Thymus (tissue), 14 donors: ENCODE results near the gene KRTAP10-9. TPM values are rescaled to one million over a fixed set of nuclear protein-coding genes. Genes with fewer than 3 reads are reported as not detected.
"Not testable (repeated sequence)": the region's sequence is repeated elsewhere in the genome, so short reads cannot be mapped to it uniquely, and the experiment has no call there.

Experiments used
- DNase-seq, 9 donors: peaks; one replicate each; pipeline ENCODE4 v3.0.0-alpha.2; 2013; ENCODE audit warnings: low spot score in 9 of 9, low read depth in 6 of 9, missing footprints in 1 of 9
- H3K27ac ChIP-seq, 2 donors: one replicate each; pipeline ENCODE4 v1.5.1; 2013; ENCODE audit warnings: control low read depth in 1 of 2, low read depth in 1 of 2, low read length in 1 of 2, mild to moderate bottlenecking in 1 of 2, moderate library complexity in 1 of 2
- H3K27me3 ChIP-seq, 2 donors: one replicate each; pipeline ENCODE4 v1.5.1; 2013; ENCODE audit warnings: low read length in 1 of 2; ENCODE audit not compliant: control insufficient read depth in 2 of 2, insufficient read depth in 1 of 2
- H3K36me3 ChIP-seq, 2 donors: one replicate each; pipeline ENCODE4 v1.5.1; 2013; ENCODE audit warnings: low read length in 1 of 2, mild to moderate bottlenecking in 1 of 2, moderate library complexity in 1 of 2; ENCODE audit not compliant: control insufficient read depth in 2 of 2, insufficient read depth in 2 of 2
- H3K4me1 ChIP-seq, 2 donors: one replicate each; pipeline ENCODE4 v1.5.1; 2013; ENCODE audit warnings: low read length in 2 of 2; ENCODE audit not compliant: control insufficient read depth in 2 of 2, insufficient read depth in 2 of 2
- H3K4me3 ChIP-seq, 2 donors: one replicate each; pipeline ENCODE4 v1.5.1; 2013; ENCODE audit warnings: low read length in 2 of 2, control low read depth in 1 of 2, mild to moderate bottlenecking in 1 of 2
- H3K9me3 ChIP-seq, 2 donors: one replicate each; pipeline ENCODE4 v1.5.1; 2013; ENCODE audit warnings: low read length in 1 of 2, mild to moderate bottlenecking in 1 of 2; ENCODE audit not compliant: control insufficient read depth in 2 of 2, insufficient read depth in 1 of 2
- WGBS: extraction: QIAGEN DNeasy Blood & Tissue Kit; methylation state at CpG from one replicate; pipeline ENCODE4 v1.1.7; 2013; 5-methylcytosine and 5-hydroxymethylcytosine counted together
- long read RNA-seq, 10 donors: transcript quantifications; one replicate each; lab custom pipeline, GENCODE V29; 2026
- polyA plus RNA-seq: library from polyadenylated mRNA; stranded (reverse); fragments of 200-250 nt; gene quantifications from one replicate; pipeline ENCODE4 v1.2.3, GENCODE V29; 2013
- total RNA-seq: library from RNA; stranded (reverse); fragments of 120-200 nt; gene quantifications from one replicate; pipeline ENCODE4 v1.2.4, GENCODE V29; 2013
- donor health status: healthy.

KRTAP10-9 gene, protein sequence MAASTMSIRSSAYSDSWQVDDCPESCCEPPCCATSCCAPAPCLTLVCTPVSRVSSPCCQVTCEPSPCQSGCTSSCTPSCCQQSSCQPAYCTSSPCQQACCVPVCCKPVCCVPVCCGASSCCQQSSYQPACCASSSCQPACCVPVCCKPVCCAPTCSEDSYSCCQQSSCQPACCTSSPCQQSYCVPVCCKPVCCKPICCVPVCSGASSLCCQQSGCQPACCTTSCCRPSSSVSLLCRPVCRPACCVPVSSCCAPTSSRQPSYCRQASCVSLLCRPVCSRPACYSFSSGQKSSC
- total RNA-seq (not detected), polyA plus RNA-seq (not detected)
- long read RNA-seq, donor 1, result 0 reads
- long read RNA-seq, donor 2, result 0 reads
- long read RNA-seq, donor 3, result 0 reads
- long read RNA-seq, donor 4, result 0 reads
- long read RNA-seq, donor 5, result 0 reads
- long read RNA-seq, donor 6, result 0 reads
- long read RNA-seq, donor 7, result 0 reads
- long read RNA-seq, donor 8, result 0 reads
- long read RNA-seq, donor 9, result 0 reads
- long read RNA-seq, donor 10, result 0 reads

DNA sequence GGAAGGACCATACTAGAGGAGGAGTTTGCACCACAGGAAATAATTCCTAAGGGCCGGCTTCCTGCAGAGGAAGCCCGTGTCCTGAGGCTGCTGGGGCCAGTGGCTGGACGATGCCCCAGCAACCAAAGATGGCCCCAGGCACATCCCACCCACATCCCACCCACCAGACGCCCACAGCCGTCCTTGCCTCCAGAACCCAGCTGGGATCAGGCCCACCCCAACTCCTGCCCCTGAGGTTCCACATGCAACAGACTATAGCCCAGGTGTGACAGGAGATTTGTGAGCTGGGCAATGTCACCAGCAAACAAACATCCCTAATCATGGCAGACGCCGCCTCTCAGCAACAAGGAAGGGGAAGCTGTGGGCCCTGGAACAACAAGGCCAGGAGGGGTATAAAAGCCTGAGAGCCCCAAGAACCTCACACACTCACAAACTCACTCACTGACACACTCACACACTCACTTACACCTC, at the start of gene KRTAP10-9:
Gene KRTAP10-9, plus strand, starts transcription at position 421 of the 471 bp plus-strand sequence. CDS start 79 bp downstream, outside the sequence.
- H3K4me1 ChIP-seq, result no peaks in the 10 kb centered on the region
- H3K27ac ChIP-seq, result no peak within 1 kb of the TSS
- peaks cover 2 to 36% of the 10 kb centered on the region in 2 donors for H3K9me3 ChIP-seq
- H3K27me3 ChIP-seq, result no peaks in the 10 kb centered on the region
- H3K4me3 ChIP-seq, result no peak within 1 kb of the TSS
- 49% methylated on average over 7 of the region's 7 CpGs for WGBS
- no peak for DNase-seq
- no peaks in the 10 kb centered on the region for H3K36me3 ChIP-seq

- 95% methylated on average over 17 of the region's 17 CpGs for WGBS
Measured at GRCh38 chr21:44578371-44579055, 48.4 kb upstream of the KRTAP10-9 start.

GRCh38 chr21:44579056-44579832, 47.6 kb upstream of the KRTAP10-9 start:
- Histone ChIP-seq H3K9me3 (peaks cover 4 to 26% of the 10 kb centered on the region in 2 donors), H3K27ac (no peak overlapping the region), H3K4me1 (no peaks in the 10 kb centered on the region), H3K27me3 (peaks cover 0 to 7% of the 10 kb centered on the region in 2 donors), H3K36me3 (no peaks in the 10 kb centered on the region), H3K4me3 (no peak overlapping the region)
- DNase-seq, result no peak
- 84% methylated on average over 22 of the region's 22 CpGs for WGBS

More at GRCh38 chr21:44578371-44579055, 48.4 kb upstream of the KRTAP10-9 start:
- Histone ChIP-seq H3K4me3 (no peak overlapping the region), H3K27ac (no peak overlapping the region), H3K27me3 (peaks cover 0 to 7% of the 10 kb centered on the region in 2 donors), H3K36me3 (no peaks in the 10 kb centered on the region), H3K9me3 (peaks cover 4 to 26% of the 10 kb centered on the region in 2 donors), H3K4me1 (no peaks in the 10 kb centered on the region)
- no peak for DNase-seq

DNA sequence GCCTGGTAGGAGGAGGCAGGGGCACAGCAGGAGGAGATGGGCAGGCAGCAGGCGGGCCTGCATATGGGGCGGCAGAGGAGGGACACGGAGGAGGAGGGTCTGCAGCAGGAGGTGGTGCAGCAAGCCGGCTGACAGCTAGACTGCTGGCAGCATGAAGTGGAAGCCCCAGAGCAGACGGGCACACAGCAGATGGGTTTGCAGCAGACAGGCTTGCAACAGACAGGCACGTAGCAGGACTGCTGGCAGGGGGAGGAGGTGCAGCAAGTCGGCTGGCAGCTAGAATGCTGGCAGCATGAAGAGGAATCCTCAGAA, 47.1 kb upstream of the KRTAP10-9 start:
- no peak for DNase-seq
- no peaks in the 10 kb centered on the region for H3K36me3 ChIP-seq
- no peaks in the 10 kb centered on the region for H3K4me1 ChIP-seq
- no peak overlapping the region for H3K4me3 ChIP-seq
- peaks cover 0 to 6% of the 10 kb centered on the region in 2 donors for H3K27me3 ChIP-seq
- 80% methylated on average over 7 of the region's 7 CpGs for WGBS
- H3K27ac ChIP-seq, result no peak overlapping the region
- peaks cover 4 to 26% of the 10 kb centered on the region in 2 donors for H3K9me3 ChIP-seq

- not testable (repeated sequence) for H3K4me3 ChIP-seq, H3K36me3 ChIP-seq, DNase-seq, H3K27me3 ChIP-seq, H3K27ac ChIP-seq, H3K4me1 ChIP-seq
- WGBS, result 58% methylated on average over 19 of the region's 19 CpGs
- H3K9me3 ChIP-seq, result peaks cover 4 to 26% of the 10 kb centered on the region in 2 donors
Measured at GRCh38 chr21:44580231-44580821, 46.6 kb upstream of the KRTAP10-9 start, which contains the start of gene KRTAP10-5. Gene KRTAP10-5 (minus strand): TSS chr21:44580604. CDS start chr21:44580578, 26 bp downstream.

DNA sequence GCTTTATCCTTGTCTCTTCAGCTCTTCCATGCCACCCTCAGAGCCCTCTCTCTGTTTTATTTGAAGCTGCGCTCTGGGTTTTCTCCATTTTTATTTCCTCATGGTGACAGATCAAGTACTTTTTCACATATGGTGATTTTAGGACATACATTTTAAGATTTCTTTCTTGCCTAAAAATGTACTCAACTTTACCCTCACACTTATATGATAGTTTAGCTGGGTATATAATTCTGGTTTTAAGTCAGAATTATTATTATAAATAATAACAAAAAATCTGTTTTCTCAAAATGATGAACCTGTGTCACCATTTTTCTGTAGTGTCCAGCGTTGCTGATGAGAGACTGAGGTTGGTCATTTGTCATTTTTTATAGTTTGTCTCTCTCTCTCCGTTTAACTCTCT, 45.7 kb upstream of the KRTAP10-9 start:
- H3K4me3 ChIP-seq, result no peak overlapping the region
- no peaks in the 10 kb centered on the region for H3K4me1 ChIP-seq
- H3K36me3 ChIP-seq, result no peaks in the 10 kb centered on the region
- 88% methylated on average over 3 of the region's 3 CpGs for WGBS
- peaks cover 0 to 2% of the 10 kb centered on the region in 2 donors for H3K27me3 ChIP-seq
- H3K27ac ChIP-seq, result no peak overlapping the region
- no peak for DNase-seq
- H3K9me3 ChIP-seq, result peaks cover 4 to 26% of the 10 kb centered on the region in 2 donors

DNA sequence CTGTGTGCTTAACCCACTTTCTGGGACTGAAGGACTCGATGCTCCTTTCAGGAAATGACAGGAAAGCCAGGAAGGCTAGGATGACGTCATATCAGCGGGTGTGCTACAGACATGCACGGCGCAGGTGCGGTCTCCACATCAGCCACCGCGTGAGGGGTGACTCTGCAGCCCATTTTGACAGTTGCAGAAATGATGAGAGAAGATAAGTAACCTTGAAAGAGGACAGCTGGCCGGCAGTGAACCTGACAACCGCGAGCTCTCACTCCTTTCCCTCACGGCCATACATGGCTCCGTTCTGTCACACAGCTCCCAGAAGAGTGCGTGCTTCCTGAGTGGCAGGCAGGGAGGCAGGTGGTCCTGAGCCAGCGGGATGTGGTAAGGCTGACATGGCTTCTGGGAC, 44.8 kb upstream of the KRTAP10-9 start:
- WGBS, result 83% methylated on average over 15 of the region's 15 CpGs
- Histone ChIP-seq H3K36me3 (no peaks in the 10 kb centered on the region), H3K27me3 (peaks cover 0 to 2% of the 10 kb centered on the region in 2 donors), H3K27ac (no peak overlapping the region), H3K4me3 (no peak overlapping the region), H3K4me1 (no peaks in the 10 kb centered on the region), H3K9me3 (peaks cover 3 to 26% of the 10 kb centered on the region in 2 donors)
- no peak for DNase-seq

GRCh38 chr21:44583089-44583799, 43.6 kb upstream of the KRTAP10-9 start:
- H3K27me3 ChIP-seq, result peaks cover 0 to 2% of the 10 kb centered on the region in 2 donors
- H3K27ac ChIP-seq, result no peak overlapping the region
- 55% methylated on average over 11 of the region's 11 CpGs for WGBS
- no peaks in the 10 kb centered on the region for H3K4me1 ChIP-seq
- peaks cover 3 to 26% of the 10 kb centered on the region in 2 donors for H3K9me3 ChIP-seq
- H3K4me3 ChIP-seq, result no peak overlapping the region
- DNase-seq, result no peak
- no peaks in the 10 kb centered on the region for H3K36me3 ChIP-seq
